ENCODE measurements around the gene ABCA13. TPM values are rescaled to one million over a fixed set of nuclear protein-coding genes. Genes with fewer than 3 reads are reported as not detected.
A peak's percentile ranks its signal among the peaks of the same experiment; 100 is the strongest.

The ABCA13 gene, protein sequence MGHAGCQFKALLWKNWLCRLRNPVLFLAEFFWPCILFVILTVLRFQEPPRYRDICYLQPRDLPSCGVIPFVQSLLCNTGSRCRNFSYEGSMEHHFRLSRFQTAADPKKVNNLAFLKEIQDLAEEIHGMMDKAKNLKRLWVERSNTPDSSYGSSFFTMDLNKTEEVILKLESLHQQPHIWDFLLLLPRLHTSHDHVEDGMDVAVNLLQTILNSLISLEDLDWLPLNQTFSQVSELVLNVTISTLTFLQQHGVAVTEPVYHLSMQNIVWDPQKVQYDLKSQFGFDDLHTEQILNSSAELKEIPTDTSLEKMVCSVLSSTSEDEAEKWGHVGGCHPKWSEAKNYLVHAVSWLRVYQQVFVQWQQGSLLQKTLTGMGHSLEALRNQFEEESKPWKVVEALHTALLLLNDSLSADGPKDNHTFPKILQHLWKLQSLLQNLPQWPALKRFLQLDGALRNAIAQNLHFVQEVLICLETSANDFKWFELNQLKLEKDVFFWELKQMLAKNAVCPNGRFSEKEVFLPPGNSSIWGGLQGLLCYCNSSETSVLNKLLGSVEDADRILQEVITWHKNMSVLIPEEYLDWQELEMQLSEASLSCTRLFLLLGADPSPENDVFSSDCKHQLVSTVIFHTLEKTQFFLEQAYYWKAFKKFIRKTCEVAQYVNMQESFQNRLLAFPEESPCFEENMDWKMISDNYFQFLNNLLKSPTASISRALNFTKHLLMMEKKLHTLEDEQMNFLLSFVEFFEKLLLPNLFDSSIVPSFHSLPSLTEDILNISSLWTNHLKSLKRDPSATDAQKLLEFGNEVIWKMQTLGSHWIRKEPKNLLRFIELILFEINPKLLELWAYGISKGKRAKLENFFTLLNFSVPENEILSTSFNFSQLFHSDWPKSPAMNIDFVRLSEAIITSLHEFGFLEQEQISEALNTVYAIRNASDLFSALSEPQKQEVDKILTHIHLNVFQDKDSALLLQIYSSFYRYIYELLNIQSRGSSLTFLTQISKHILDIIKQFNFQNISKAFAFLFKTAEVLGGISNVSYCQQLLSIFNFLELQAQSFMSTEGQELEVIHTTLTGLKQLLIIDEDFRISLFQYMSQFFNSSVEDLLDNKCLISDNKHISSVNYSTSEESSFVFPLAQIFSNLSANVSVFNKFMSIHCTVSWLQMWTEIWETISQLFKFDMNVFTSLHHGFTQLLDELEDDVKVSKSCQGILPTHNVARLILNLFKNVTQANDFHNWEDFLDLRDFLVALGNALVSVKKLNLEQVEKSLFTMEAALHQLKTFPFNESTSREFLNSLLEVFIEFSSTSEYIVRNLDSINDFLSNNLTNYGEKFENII (N-terminal part only)
- 0.23 to 0.76 TPM (median 0.61 TPM) in 3 replicates for polyA plus RNA-seq
- not detected for polyA plus RNA-seq (2011; ENCODE audit: low read depth)
- polyA plus RNA-seq (2011; cell fraction: cytosol; rRNA removed): 0.16 and 0.19 TPM in 2 replicates
- 0.48 and 0.55 TPM in 2 replicates for polyA plus RNA-seq (2011; cell fraction: nucleus; rRNA removed)
- 0.07 and 0.60 TPM in 2 replicates for polyA plus RNA-seq (2012; ENCODE audit: low replicate concordance)
- polyA minus RNA-seq: 0.52 to 7.2 TPM (median 1.1 TPM) in 3 replicates
- 0.38 TPM for polyA minus RNA-seq (2011; cell fraction: cytosol; rRNA and poly(A)+ RNA removed)
- 0.95 and 1.3 TPM in 2 replicates for polyA minus RNA-seq (2011; cell fraction: nucleus; rRNA and poly(A)+ RNA removed)

DNA sequence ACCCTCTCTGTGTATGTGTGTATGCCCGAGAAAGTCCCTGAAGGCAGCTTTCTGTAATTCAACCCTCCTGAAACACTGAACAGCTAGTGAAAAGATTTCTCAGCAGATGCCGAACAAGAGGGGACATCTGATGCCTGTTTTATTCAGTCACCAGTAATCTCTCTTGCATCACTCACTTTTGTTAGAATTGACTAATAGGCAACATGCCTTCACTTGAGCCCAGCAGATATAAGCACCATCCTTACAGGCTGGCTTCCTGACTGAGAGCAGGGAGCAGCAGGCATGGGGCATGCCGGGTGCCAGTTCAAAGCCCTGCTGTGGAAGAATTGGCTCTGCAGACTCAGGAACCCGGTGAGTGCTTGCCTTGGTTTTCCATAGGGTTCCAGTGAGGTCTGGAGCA is at the start of gene ABCA13:
Gene ABCA13 (plus strand): TSS at position 257 of the 400 bp plus-strand sequence. CDS start 26 bp downstream, at position 283.
- no peaks in the 10 kb centered on the region for H4K20me1 ChIP-seq (ENCODE audit: control insufficient read depth, extremely low read depth, insufficient read depth, low read length)
- no peaks in the 10 kb centered on the region for H3K9me1 ChIP-seq (ENCODE audit: control insufficient read depth, extremely low read depth, insufficient read depth, low read length)
- no peaks in the 10 kb centered on the region for H3K9me3 ChIP-seq (ENCODE audit: control insufficient read depth, low read depth, low read length)
- H2AFZ ChIP-seq (ENCODE audit: control insufficient read depth, low read length): no peak within 1 kb of the TSS
- H3K36me3 ChIP-seq (ENCODE audit: control insufficient read depth in 2 of 2, extremely low read depth in 1 of 2, insufficient read depth in 2 of 2, low read length in 2 of 2): no peaks in the 10 kb centered on the region
- no peak within 1 kb of the TSS for H3K27ac ChIP-seq (ENCODE audit: control insufficient read depth, insufficient read depth, low read length)
- DNase-seq (ENCODE audit: low read depth, low spot score) (no peak), FAIRE-seq (peak; percentile 48)
- no peaks in the 10 kb centered on the region for H3K79me2 ChIP-seq (ENCODE audit: control insufficient read depth, insufficient read depth, low read length)
- TF ChIP-seq EZH2 (IDR thresholded peaks at IDR 0.05; ENCODE audit: low read length): no peak
- TF ChIP-seq, protein P1, sequence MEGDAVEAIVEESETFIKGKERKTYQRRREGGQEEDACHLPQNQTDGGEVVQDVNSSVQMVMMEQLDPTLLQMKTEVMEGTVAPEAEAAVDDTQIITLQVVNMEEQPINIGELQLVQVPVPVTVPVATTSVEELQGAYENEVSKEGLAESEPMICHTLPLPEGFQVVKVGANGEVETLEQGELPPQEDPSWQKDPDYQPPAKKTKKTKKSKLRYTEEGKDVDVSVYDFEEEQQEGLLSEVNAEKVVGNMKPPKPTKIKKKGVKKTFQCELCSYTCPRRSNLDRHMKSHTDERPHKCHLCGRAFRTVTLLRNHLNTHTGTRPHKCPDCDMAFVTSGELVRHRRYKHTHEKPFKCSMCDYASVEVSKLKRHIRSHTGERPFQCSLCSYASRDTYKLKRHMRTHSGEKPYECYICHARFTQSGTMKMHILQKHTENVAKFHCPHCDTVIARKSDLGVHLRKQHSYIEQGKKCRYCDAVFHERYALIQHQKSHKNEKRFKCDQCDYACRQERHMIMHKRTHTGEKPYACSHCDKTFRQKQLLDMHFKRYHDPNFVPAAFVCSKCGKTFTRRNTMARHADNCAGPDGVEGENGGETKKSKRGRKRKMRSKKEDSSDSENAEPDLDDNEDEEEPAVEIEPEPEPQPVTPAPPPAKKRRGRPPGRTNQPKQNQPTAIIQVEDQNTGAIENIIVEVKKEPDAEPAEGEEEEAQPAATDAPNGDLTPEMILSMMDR (optimal IDR thresholded peaks at IDR 0.05 in 1 of 3, IDR thresholded peaks at IDR 0.05 in 1 of 3, conservative IDR thresholded peaks at IDR 0.05 in 1 of 3; ENCODE audit: extremely low read depth in 1 of 3, insufficient read depth in 2 of 3, low read length in 3 of 3): no peak
- no peaks in the 10 kb centered on the region for H3K27me3 ChIP-seq (ENCODE audit: control insufficient read depth, extremely low read depth, insufficient read depth, low read length)
- peak within 1 kb of the TSS; percentile 24 for H3K4me2 ChIP-seq (ENCODE audit: control insufficient read depth, extremely low read depth, insufficient read depth, low read depth, low read length)
- peaks cover 7% of the 10 kb centered on the region for H3K4me1 ChIP-seq (ENCODE audit: control insufficient read depth, extremely low read depth, insufficient read depth, low read length)
- H3K4me3 ChIP-seq (ENCODE audit: control insufficient read depth in 2 of 3, extremely low read depth in 1 of 3, insufficient read depth in 2 of 3, low read depth in 1 of 3, low read length in 3 of 3): no peak within 1 kb of the TSS
- no peak within 1 kb of the TSS for H3K9ac ChIP-seq (ENCODE audit: control insufficient read depth, extremely low read depth, insufficient read depth, low read length)
- dilution Hi-C loops (cut with MboI; ENCODE audit: extremely low pct_ligation_motif_present, low sequenced_read_pairs): no loop called here

DNA sequence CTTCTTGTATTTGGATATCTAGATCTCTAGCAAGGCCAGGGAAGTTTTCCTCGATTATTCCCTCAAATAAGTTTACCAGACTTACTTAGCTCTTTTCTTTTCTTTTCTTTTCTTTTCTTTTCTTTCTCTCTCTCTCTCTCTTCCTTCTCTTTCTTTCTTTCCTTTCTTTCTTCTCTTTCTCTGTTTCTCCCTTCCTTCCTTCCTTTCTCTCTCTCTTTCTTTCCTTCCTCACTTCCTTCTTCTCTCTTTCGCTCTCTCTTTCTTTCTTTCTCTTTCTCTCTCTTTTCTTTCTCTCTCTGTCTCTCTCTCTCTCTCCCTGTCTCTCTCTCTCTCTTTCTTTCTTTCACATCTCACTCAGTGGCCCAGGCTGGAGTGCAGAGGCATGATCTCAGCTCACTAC is 45.2 kb upstream of the ABCA13 start:
- Histone ChIP-seq H3K4me2 (ENCODE audit: control insufficient read depth, extremely low read depth, insufficient read depth, low read depth, low read length) (no peak overlapping the region), H3K9me3 (ENCODE audit: control insufficient read depth, low read depth, low read length) (no peaks in the 10 kb centered on the region), H3K27me3 (ENCODE audit: control insufficient read depth, extremely low read depth, insufficient read depth, low read length) (no peaks in the 10 kb centered on the region), H3K36me3 (ENCODE audit: control insufficient read depth in 2 of 2, extremely low read depth in 1 of 2, insufficient read depth in 2 of 2, low read length in 2 of 2) (no peaks in the 10 kb centered on the region), H3K27ac (ENCODE audit: control insufficient read depth, insufficient read depth, low read length) (no peak overlapping the region), H3K9ac (ENCODE audit: control insufficient read depth, extremely low read depth, insufficient read depth, low read length) (no peak overlapping the region), H3K4me1 (ENCODE audit: control insufficient read depth, extremely low read depth, insufficient read depth, low read length) (peaks cover 2% of the 10 kb centered on the region), H4K20me1 (ENCODE audit: control insufficient read depth, extremely low read depth, insufficient read depth, low read length) (no peaks in the 10 kb centered on the region), H2AFZ (ENCODE audit: control insufficient read depth, low read length) (no peak overlapping the region), H3K79me2 (ENCODE audit: control insufficient read depth, insufficient read depth, low read length) (no peaks in the 10 kb centered on the region), H3K4me3 (ENCODE audit: control insufficient read depth in 2 of 3, extremely low read depth in 1 of 3, insufficient read depth in 2 of 3, low read depth in 1 of 3, low read length in 3 of 3) (no peak overlapping the region), H3K9me1 (ENCODE audit: control insufficient read depth, extremely low read depth, insufficient read depth, low read length) (no peaks in the 10 kb centered on the region)
- no peak for DNase-seq (ENCODE audit: low read depth, low spot score)
- TF ChIP-seq, protein P1 (optimal IDR thresholded peaks at IDR 0.05 in 1 of 3, IDR thresholded peaks at IDR 0.05 in 1 of 3, conservative IDR thresholded peaks at IDR 0.05 in 1 of 3; ENCODE audit: extremely low read depth in 1 of 3, insufficient read depth in 2 of 3, low read length in 3 of 3): no peak
- TF ChIP-seq EZH2 (IDR thresholded peaks at IDR 0.05; ENCODE audit: low read length): no peak
- no peak for FAIRE-seq
- dilution Hi-C loops (cut with MboI; ENCODE audit: extremely low pct_ligation_motif_present, low sequenced_read_pairs): no loop called here
